A172 (cell line): ENCODE data around the gene BPTF. TPM values are rescaled to one million over a fixed set of nuclear protein-coding genes. Genes with fewer than 3 reads are reported as not detected.
"Not testable (repeated sequence)": the region's sequence is repeated elsewhere in the genome, so short reads cannot be mapped to it uniquely, and the experiment has no call there.

Source experiments
- DNase-seq: peaks from one replicate; pipeline ENCODE4 v3.0.0-alpha.2; 2015; ENCODE audit warnings: low spot score
- total RNA-seq: library from RNA; depleted of rRNA; stranded (reverse); fragments of >200 nt; shearing (Covaris generic); gene quantifications from 2 replicates; pipeline ENCODE4 v1.2.3, GENCODE V29; 2014; rRNA removed

BPTF gene
- total RNA-seq, 1 experiment from 2014 or later, result 36.9 TPM

DNA sequence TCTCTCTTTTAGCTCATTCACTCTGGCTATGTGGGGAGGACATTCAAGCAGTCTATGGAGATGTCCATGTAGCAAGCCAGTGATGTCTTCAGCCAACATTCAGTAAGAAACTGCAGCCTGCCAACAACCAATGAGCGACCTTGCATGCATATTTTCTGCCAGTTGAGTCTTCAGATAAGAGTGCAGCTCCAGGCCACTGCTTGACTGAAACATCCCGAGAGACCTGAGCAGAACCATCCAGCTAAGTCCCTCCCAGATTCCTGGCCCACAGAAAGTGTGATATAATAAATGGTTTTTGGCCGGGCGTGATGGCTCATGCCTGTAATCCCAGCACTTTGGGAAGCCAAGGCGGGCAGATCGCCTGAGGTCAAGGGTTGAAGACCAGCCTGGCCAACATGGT is 181.5 kb downstream of the BPTF start:
- DNase-seq, result no peak

DNA sequence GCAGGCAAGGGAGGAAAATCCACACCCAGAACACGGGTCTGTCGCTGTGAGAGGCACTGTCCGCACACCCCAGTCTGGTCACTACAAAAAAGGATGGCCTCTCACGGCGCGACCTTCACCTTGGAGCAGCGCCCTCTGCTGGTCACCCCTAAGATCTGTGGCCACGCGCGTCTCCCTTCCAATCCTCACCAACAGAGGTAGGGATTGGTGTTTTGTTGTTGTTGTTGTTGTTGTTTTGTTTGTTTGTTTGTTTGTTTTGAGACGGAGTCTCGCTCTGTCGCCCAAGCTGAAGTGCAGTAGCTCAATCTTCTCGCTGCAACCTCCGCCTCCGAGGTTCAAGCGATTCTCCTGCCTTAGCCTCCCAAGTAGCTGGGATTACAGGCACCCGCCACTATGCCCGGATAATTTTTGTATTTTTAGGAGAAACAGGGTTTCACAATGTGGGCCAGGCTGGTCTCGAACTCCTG is 185.9 kb downstream of the BPTF start:
- no peak for DNase-seq

DNA sequence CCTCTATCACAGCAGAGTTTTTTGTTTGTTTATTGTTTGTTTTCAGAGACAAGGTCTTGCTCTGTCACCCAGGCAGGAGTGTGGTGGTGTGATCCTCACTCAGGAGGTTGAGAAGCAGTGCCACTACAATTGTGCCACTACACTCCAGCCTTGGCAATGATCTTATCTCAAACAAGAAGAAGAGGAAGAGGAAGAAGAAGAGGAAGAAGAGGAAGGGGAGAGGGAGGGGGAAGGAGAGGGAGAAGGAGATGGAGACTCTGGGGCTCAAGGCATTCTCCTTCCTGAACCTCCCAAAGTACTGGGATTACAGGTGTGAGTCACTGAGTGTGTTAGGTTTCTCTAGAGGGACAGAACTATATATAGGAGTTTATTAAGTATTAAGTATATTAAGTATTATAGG is 188.1 kb downstream of the BPTF start:
- DNase-seq, result no peak

DNA sequence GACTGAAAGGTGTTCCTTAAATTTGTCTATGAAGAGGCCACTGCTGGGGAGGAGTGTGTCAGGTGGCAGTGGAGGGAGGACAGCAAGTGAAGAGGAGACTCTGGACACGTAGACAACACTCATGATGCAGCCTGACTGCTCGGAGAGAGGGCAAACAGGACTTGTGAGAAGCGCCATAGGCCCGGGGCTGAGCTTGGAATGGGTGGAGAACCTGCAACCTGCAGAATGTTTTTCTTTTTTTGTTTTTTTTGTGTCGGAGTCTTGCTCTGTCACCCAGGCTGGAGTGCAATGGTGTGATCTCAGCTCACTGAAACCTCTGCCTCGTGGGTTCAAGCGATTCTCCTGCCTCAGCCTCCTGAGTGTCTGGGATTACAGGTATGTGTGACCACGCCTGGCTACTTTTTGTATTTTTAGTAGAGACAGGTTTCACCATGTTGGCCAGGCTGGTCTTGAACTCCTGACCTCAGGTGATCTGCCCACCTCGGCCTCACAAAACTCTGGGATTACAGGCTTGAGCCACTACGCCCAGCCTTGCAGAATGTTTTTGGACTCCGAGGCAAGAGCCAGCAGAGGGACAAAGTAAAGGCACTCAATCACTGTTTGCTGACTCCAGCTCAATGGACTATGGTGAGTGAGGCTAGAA is 189.9 kb downstream of the BPTF start:
- no peak for DNase-seq

DNA sequence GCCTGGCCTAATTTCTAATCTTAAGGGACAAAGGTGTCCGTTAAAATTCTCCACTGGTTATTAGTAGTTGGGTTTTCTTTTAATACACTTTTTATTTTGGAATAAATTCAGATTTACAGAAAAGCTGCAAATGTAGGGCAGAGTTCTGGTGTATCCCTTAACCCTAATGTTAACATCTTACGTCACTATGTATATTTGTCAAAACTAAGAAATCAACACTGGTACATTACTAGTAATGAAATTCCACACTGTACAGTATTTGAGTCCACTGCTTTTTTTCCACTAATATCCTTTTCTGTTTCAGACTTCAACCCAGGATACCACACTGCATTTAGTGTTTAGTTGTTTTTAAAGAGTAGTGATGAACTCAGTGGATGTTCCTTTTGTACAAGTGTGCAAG is 191.5 kb downstream of the BPTF start:
- no peak for DNase-seq

DNA sequence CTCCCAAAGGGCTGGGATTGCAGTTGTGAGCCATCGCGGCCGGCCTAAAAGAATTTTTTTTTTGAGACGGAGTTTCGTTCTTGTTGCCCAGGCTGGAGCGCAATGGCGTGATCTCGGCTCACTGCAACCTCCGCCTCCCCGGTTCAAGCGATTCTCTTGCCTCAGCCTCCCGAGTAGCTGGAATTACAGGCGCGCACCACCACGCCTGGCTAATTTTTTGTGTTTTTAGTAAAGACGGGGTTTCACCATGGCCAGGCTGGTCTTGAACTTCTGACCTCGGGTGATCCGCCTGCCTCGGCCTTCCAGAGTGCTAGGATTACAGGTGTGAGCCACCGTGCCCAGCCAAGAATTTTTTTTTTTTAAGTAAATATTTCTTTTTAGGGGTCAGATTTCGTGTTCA is 193.2 kb downstream of the BPTF start:
- DNase-seq, result not testable (repeated sequence)

DNA sequence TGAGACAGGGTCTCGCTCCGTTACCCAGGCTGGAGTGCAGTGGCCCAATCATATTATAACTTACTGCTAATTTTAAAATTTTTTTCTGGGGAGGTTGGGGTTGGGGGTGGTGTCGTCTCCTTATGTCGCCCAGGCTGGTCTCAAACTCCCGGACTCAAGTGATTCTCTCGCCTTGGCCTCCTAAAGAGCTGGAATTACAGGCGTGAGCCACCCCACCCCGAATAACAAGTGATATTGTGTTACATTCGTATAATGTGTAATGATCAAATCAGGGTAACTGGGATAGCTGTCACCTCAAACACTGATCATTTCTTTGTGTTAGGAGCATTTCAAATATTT is 194.0 kb downstream of the BPTF start:
- DNase-seq, result no peak

DNA sequence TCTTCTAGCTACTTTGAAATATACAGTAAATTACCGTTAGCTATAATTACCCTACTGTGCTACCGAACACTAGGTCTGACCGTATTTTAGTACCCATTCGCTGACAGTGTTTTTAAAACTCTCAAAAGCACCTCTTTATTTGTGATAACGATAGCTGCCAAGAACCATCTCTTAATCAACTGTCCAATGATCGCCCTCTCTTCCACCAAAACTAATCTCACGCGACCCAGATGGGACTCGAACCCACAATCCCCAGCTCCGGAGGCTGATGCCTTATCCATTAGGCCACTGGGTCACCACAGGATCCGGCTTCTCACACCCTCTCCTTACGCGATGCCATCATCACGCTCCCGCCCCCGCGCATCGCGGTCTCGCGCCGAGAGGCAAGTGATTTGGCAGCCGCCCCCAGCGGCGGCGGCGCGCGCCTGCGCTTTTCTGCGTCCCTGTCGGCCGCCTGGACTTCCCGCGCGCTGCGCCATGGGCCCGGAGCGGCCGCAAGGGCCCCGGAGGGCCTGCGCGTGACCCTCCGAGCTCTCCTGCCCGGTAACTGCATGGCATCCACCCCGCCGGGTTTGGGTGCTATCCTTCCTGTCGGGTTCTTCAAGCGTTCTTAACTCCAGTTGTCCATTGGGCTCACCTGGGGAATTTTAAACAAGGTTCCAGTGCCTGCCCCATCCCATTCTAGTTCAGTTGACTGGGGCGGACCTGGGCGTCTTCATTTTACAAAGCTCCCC is 194.5 kb downstream of the BPTF start:
- peak; percentile 98 for DNase-seq

DNA sequence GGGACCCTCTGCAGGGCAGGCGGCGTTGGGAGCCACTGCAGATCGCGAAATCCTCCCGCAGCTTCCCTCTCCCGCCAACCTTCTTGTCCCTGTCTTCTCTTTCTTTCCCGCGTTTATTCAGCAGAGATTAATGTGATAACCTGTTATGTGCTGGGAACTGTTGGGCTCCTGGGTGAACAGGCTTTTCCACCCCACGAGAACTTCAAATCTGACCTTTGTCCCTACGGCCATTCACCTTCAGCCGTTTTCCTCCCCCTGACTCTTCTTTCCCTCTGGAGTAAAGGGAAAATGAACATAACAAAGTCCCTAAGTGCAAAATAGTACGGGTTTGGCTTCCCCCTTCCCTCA is 195.1 kb downstream of the BPTF start:
- DNase-seq, result no peak

DNA sequence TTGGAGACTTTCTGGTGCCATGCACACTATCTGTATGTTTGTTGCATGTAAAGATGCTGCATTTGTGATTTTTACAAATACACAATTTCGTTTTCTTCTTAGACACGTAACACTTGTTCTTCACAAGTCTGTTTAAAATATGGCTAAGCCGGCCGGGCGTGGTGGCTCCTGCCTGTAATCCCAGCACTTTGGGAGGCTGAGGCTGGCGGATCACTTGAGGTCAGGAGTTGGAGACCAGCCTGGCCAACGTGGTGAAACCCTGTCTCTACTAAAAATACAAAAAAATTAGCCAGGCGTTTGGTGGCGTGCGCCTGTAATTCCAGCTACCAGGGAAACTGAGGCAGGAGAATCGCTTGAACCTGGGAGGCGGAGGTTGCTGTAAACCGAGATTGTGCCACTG is 195.5 kb downstream of the BPTF start:
- DNase-seq, result not testable (repeated sequence)

DNA sequence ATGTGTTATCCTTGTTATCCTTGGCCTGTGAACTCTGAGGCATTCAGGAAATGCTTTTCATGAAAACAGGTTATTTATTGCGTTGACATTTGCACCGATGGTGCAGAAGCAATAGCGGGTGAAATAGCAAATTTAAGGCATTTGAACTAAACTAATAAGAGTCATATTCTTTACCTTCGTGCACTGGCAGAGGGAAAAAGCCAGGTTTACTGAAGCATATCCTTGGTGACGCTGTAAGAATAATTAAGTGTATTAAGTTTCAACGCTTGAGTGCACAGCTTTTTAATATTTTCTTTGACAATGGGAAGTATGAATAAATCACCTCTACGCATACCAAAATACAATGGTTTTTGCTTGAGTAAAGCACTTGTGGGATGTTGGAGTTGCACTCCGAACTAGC is 196.7 kb downstream of the BPTF start:
- no peak for DNase-seq

DNA sequence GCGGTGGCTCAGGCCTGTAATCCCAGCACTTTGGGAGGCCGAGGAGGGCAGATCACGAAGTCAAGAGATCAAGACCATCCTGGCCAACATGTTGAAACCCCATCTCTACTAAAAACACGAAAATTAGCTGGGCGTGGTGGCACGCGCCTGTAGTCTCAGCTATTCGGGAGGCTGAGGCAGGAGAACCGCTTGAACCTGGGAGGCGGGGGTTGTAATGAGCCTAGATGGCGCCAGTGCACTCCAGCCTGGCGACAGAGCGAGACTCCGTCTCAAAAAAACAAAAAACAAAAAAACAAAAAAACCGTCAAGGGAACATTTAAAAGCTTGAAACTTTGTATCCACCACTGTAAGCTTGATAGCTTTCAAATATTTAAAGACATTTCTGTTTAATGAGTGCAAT is 197.2 kb downstream of the BPTF start:
- not testable (repeated sequence) for DNase-seq

DNA sequence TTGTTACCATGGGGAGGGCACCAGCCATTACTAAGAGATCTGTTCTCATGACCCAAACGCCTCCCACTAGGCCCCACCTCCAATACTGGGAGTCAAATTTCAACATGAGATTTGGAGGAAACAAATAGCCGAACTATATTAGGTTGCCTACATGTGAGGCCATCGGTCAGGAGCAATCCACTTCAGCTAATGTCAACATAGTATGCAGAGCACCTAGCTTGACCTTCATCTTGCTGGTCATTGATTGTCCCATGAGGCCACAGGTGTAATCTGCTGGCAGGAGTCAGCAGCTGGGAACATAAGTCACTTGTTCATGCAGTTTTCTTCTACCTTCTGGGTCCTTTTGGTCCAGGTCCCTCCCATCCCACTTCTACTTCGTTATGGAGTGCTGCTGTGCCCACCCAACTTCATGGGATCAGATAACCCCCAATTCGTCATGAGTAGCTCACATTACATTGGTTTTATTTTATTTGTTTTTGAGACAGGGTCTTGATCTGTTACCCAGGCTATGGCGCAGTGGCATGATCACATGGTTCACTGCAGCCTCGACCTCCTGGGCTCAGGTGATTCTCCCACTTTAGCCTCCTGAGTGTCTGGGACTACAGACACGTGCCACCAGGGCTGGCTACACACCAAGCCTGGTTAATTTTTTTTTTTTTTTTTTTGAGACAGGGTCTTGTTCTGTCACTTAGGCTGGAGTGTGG is 204.4 kb downstream of the BPTF start:
- DNase-seq, result no peak

Other genes starting within 250 kb of the BPTF start
- gene NOL11, start 107.6 kb upstream of the BPTF start, total RNA-seq, result 81.0 and 82.1 TPM in 2 replicates
- gene C17orf58, start 171.0 kb downstream of the BPTF start, total RNA-seq, result 20.0 and 24.2 TPM in 2 replicates
- 358 and 473 TPM in 2 replicates for gene KPNA2, start 210.2 kb downstream of the BPTF start, total RNA-seq